HG03135 (cell line): ENCODE data around the gene TSPAN18.

Experiments
- ATAC-seq: cut with Tn5 transposase; IDR thresholded peaks from one replicate; pipeline ENCODE4 v1.9.1; 2021; ENCODE audit warnings: mild to moderate bottlenecking, moderate library complexity; ENCODE audit not compliant: unreplicated experiment

Gene TSPAN18

GRCh38 chr11:44758983-44759382 lies 32.2 kb downstream of the TSPAN18 start:
- ATAC-seq, result no peak

GRCh38 chr11:44759743-44760476 lies 33.1 kb downstream of the TSPAN18 start:
- no peak for ATAC-seq

GRCh38 chr11:44760477-44760872 lies 33.7 kb downstream of the TSPAN18 start:
- no peak for ATAC-seq

- ATAC-seq, result no peak
These were observed 34.3 kb downstream of the TSPAN18 start for GRCh38 chr11:44760917-44761550.

GRCh38 chr11:44761551-44761961 lies 34.8 kb downstream of the TSPAN18 start:
- ATAC-seq, result no peak

GRCh38 chr11:44763121-44763820 lies 36.5 kb downstream of the TSPAN18 start:
- ATAC-seq, result no peak

- ATAC-seq, result no peak
These were observed 37.8 kb downstream of the TSPAN18 start for GRCh38 chr11:44764583-44764982.

GRCh38 chr11:44765026-44765595 lies 38.3 kb downstream of the TSPAN18 start:
- ATAC-seq, result no peak

GRCh38 chr11:44765676-44766075 lies 38.9 kb downstream of the TSPAN18 start:
- no peak for ATAC-seq

- ATAC-seq, result no peak
These were observed 39.6 kb downstream of the TSPAN18 start for GRCh38 chr11:44766112-44766971.

GRCh38 chr11:44766972-44767278 lies 40.2 kb downstream of the TSPAN18 start:
- no peak for ATAC-seq

GRCh38 chr11:44767421-44767820 lies 40.7 kb downstream of the TSPAN18 start:
- ATAC-seq, result no peak

GRCh38 chr11:44770401-44770800 lies 43.6 kb downstream of the TSPAN18 start:
- ATAC-seq, result no peak

GRCh38 chr11:44771252-44771734 lies 44.5 kb downstream of the TSPAN18 start:
- no peak for ATAC-seq

- ATAC-seq, result no peak
These were observed 45.1 kb downstream of the TSPAN18 start for GRCh38 chr11:44771841-44772240.

GRCh38 chr11:44773351-44773965 lies 46.7 kb downstream of the TSPAN18 start:
- ATAC-seq, result no peak

- ATAC-seq, result no peak
These were observed 47.3 kb downstream of the TSPAN18 start for GRCh38 chr11:44774108-44774507.

- no peak for ATAC-seq
These were observed 48.0 kb downstream of the TSPAN18 start for GRCh38 chr11:44774731-44775130.

GRCh38 chr11:44775366-44775984 lies 48.7 kb downstream of the TSPAN18 start:
- no peak for ATAC-seq

- no peak for ATAC-seq
These were observed 49.3 kb downstream of the TSPAN18 start for GRCh38 chr11:44775985-44776446.
